Cardiac muscle cell (in vitro differentiated cells and primary cell): ENCODE results near the gene MB. TPM values are rescaled to one million over a fixed set of nuclear protein-coding genes. Genes with fewer than 3 reads are reported as not detected.

ENCODE experiments used
- DNase-seq, 2 donors: peaks; one replicate each; pipeline versions ENCODE4 v3.0.0 to v3.0.0-alpha.2; 2010 to 2017; ENCODE audit warnings: low read depth in 1 of 2, low spot score in 1 of 2
- H3K27ac ChIP-seq: fragments of 200-600 bp; sonication (generic); 2 replicates; pipeline ENCODE4 v1.5.1; 2016
- H3K27me3 ChIP-seq: fragments of 200-600 bp; sonication (generic); 2 replicates; pipeline ENCODE4 v1.6.0; 2016; ENCODE audit warnings: control low read depth
- H3K36me3 ChIP-seq: fragments of 200-600 bp; sonication (generic); 2 replicates; pipeline ENCODE4 v1.5.1; 2016; ENCODE audit warnings: control low read depth
- H3K4me1 ChIP-seq: fragments of 200-600 bp; sonication (generic); 2 replicates; pipeline ENCODE4 v1.8.1; 2017; ENCODE audit warnings: low read depth, mild to moderate bottlenecking, mixed run types
- H3K4me3 ChIP-seq: fragments of 200-600 bp; sonication (generic); 2 replicates; pipeline ENCODE4 v1.5.1; 2016; ENCODE audit warnings: mild to moderate bottlenecking
- H3K9me3 ChIP-seq: fragments of 200-600 bp; sonication (generic); 2 replicates; pipeline ENCODE4 v1.5.1; 2017; ENCODE audit warnings: low read depth, mild to moderate bottlenecking, control low read depth
- polyA plus RNA-seq: library from polyadenylated mRNA; unstranded; fragments of >200 nt; fragmentation: Nextera tagmentation; extraction: Ambion mirVana; gene quantifications from 2 replicates; pipeline ENCODE4 v1.2.1, GENCODE V29; 2016
- total RNA-seq: library from RNA; depleted of rRNA; stranded (reverse); fragments of >200 nt; gene quantifications from 2 replicates; pipeline ENCODE4 v1.2.3, GENCODE V29; 2016
- TF ChIP-seq, protein P1 (sequence below): IDR thresholded peaks from 2 replicates; pipeline ENCODE4 v1.5.1; 2012; ENCODE audit warnings: low read depth, mild to moderate bottlenecking, low read length

MB gene
- total and polyA plus RNA-seq, 2 experiments from 2014 or later = 829 to 1,065 TPM

DNA sequence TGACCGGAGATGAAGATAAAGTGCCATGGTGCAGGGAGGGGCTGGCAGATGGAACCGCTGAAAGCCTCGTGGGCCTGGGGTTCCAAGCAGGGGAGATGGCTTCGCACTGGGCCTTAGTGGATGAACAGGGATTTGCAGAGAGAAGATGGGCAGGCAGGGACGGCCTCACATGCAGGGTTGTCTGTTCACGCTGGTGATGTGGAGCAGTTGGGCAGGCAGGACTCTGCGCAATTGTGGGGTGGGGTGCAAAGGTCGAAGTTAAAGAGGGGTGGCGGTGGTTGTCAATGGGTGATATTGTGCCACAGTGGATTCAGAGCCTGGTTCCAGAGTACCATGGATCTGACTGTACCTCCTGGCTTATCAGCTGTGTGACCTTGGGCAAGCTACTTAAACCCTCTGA, 7.9 kb downstream of the MB start:
- no peak for DNase-seq
- Histone ChIP-seq H3K4me3 (no peak overlapping the region), H3K27ac (peak overlapping the region; percentile 93), H3K36me3 (peaks cover 13% of the 10 kb centered on the region), H3K27me3 (no peaks in the 10 kb centered on the region), H3K9me3 (no peaks in the 10 kb centered on the region), H3K4me1 (peaks cover 50% of the 10 kb centered on the region)
- TF ChIP-seq, protein P1, sequence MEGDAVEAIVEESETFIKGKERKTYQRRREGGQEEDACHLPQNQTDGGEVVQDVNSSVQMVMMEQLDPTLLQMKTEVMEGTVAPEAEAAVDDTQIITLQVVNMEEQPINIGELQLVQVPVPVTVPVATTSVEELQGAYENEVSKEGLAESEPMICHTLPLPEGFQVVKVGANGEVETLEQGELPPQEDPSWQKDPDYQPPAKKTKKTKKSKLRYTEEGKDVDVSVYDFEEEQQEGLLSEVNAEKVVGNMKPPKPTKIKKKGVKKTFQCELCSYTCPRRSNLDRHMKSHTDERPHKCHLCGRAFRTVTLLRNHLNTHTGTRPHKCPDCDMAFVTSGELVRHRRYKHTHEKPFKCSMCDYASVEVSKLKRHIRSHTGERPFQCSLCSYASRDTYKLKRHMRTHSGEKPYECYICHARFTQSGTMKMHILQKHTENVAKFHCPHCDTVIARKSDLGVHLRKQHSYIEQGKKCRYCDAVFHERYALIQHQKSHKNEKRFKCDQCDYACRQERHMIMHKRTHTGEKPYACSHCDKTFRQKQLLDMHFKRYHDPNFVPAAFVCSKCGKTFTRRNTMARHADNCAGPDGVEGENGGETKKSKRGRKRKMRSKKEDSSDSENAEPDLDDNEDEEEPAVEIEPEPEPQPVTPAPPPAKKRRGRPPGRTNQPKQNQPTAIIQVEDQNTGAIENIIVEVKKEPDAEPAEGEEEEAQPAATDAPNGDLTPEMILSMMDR = no peak

DNA sequence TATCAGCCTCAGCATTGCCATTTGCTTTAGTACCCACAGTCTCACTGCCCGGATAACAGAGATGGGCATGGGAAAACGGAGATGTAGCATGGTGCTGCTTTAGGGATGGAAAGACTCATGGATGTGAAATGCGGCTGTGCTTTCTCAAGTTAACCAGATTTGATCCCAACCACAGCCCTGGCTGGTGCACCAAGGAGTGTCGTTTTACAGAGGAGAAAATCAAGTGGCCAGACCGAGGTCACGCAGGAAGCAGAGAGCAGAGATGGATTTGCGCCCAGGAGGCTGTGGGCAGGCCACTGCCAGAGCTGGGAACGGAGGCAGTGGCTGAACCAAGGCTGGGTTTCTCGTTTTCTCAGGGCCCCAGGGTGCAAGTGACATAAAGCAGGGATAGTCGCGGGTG, 9.0 kb downstream of the MB start:
- no peak overlapping the region for H3K4me3 ChIP-seq
- no peak for DNase-seq
- H3K27me3 ChIP-seq = no peaks in the 10 kb centered on the region
- peaks cover 41% of the 10 kb centered on the region for H3K4me1 ChIP-seq
- TF ChIP-seq, protein P1 = no peak
- H3K9me3 ChIP-seq = no peaks in the 10 kb centered on the region
- H3K27ac ChIP-seq = peak overlapping the region; percentile 93
- peaks cover 13% of the 10 kb centered on the region for H3K36me3 ChIP-seq

DNA sequence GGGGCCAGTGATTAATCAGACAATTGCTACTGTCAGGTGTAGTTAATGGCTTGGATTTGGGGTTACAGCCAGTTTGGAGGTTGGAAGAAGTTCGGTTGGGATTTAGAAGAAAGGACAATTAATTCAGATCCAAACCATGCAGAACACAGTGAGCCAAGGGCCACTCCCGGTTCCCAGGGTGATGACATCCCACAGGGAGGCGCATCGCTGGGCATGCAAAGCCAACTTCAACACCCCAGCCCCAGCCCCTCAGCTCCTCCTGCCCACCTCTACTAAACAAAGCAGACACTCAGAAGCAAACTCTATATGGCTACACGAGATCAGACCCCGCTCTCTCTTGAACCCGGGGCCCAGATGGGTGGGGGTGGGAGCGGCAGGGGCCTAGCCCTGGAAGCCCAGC, 10.2 kb downstream of the MB start:
- Histone ChIP-seq H3K27ac (peak overlapping the region; percentile 93), H3K4me1 (peaks cover 29% of the 10 kb centered on the region), H3K27me3 (no peaks in the 10 kb centered on the region), H3K9me3 (no peaks in the 10 kb centered on the region), H3K4me3 (no peak overlapping the region), H3K36me3 (peaks cover 13% of the 10 kb centered on the region)
- no peak for DNase-seq
- TF ChIP-seq, protein P1 = no peak

DNA sequence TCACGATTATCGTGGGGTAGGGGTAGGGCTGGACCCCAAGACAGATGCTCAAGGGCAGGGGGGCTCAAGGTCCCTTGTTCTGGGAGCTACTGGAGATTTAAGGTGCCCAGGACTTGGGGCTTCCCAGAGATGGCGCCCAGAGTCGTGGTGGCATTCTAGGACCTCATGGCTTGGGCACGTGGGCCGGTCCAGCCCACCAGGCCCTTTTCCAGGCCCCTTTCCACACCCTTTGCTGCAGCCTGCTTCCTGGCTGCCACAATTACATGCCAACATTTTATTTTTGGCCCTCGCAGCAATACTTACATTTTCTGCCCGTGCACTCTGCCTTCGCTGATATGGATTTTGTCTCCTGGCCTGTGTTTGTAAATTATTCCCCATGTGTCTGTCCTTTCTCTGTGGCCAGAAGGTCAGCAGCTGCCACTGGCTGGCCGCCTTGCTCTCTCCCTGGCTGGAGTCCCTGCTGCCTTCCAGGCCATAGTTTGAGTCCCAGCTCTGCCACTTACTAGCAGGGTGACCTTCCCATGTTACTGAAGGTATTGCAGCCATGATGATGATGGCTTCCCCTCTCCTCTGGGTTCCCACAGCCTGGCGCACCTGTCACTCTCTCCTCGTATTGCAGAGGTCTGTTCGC, 11.2 kb downstream of the MB start:
- Histone ChIP-seq H3K9me3 (no peaks in the 10 kb centered on the region), H3K4me3 (no peak overlapping the region), H3K27me3 (no peaks in the 10 kb centered on the region), H3K4me1 (peaks cover 25% of the 10 kb centered on the region), H3K27ac (peak overlapping the region; percentile 93), H3K36me3 (peaks cover 13% of the 10 kb centered on the region)
- TF ChIP-seq, protein P1 = no peak
- DNase-seq = no peak

DNA sequence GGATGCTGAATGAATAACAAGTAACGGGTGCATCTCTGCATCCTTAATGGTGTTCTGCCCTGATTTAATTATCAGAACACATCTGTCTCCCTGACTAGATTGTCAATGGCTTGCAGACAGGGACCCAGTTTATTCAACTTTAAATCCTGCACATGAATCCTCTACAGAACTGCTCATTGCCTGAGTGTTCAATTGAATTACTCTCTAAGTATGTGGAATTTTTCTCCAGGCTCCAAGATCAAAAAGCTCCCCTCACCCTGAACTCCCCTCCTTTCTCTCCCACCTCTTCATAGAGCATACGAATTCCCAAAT, 11.8 kb downstream of the MB start:
- Histone ChIP-seq H3K27ac (peak overlapping the region; percentile 93), H3K27me3 (no peaks in the 10 kb centered on the region), H3K36me3 (peaks cover 11% of the 10 kb centered on the region), H3K4me3 (no peak overlapping the region), H3K4me1 (peaks cover 25% of the 10 kb centered on the region), H3K9me3 (no peaks in the 10 kb centered on the region)
- TF ChIP-seq, protein P1 = no peak
- no peak for DNase-seq
